Kidney (tissue), 14 donors: Measurements from ENCODE around the gene NECAB2. TPM values are rescaled to one million over a fixed set of nuclear protein-coding genes. Genes with fewer than 3 reads are reported as not detected.

Source experiments
- DNase-seq, 5 donors: peaks; one replicate each; pipeline ENCODE4 v3.0.0-alpha.2; 2013 to 2020
- FAIRE-seq: peaks from 2 replicates; lab custom pipeline; 2012; peaks lifted over from hg19 to GRCh38; lab: Jason Lieb, UNC
- H3K27ac ChIP-seq, 2 donors: one replicate each; pipeline ENCODE4 v1.7.0; 2013; ENCODE audit warnings: low read depth in 2 of 2, low read length in 2 of 2, inconsistent platforms in 1 of 2
- H3K27me3 ChIP-seq: one replicate; pipeline ENCODE4 v1.7.1; 2013; ENCODE audit warnings: low read length, inconsistent platforms; ENCODE audit not compliant: control insufficient read depth, insufficient read depth
- H3K36me3 ChIP-seq, 3 donors: one replicate each; pipeline versions ENCODE4 v1.7.0 to v1.7.1; 2013; ENCODE audit warnings: low read length in 3 of 3, control low read depth in 1 of 3, inconsistent platforms in 1 of 3; ENCODE audit not compliant: insufficient read depth in 3 of 3, control insufficient read depth in 2 of 3
- H3K4me1 ChIP-seq, 3 donors: one replicate each; pipeline versions ENCODE4 v1.7.0 to v1.7.1; 2013; ENCODE audit warnings: low read length in 3 of 3, inconsistent platforms in 1 of 3, low read depth in 1 of 3; ENCODE audit not compliant: control insufficient read depth in 2 of 3, insufficient read depth in 2 of 3
- H3K4me3 ChIP-seq, 3 donors: one replicate each; pipeline versions ENCODE4 v1.7.0 to v1.8.1; 2013; ENCODE audit warnings: low read length in 3 of 3, control low read depth in 1 of 3, inconsistent platforms in 1 of 3
- H3K9ac ChIP-seq, 3 donors: one replicate each; pipeline versions ENCODE4 v1.7.0 to v1.7.1; 2013; ENCODE audit warnings: low read length in 3 of 3, control low read depth in 1 of 3, inconsistent platforms in 1 of 3
- H3K9me3 ChIP-seq, 3 donors: one replicate each; pipeline versions ENCODE4 v1.7.0 to v1.7.1; 2013; ENCODE audit warnings: low read length in 3 of 3, control low read depth in 1 of 3, inconsistent platforms in 1 of 3; ENCODE audit not compliant: control insufficient read depth in 2 of 3, insufficient read depth in 1 of 3
- CTCF ChIP-seq: IDR thresholded peaks from 3 replicates; pipeline ENCODE4 v1.5.1; 2012; ENCODE audit warnings: mild to moderate bottlenecking, moderate library complexity, borderline replicate concordance; ENCODE audit not compliant: insufficient read depth; ENCODE audit errors: extremely low read depth
- intact Hi-C: fragments of 100-400 bp; cut with DNase I; formaldehyde crosslinking; loops from one replicate; pipeline ENCODE4 v1.11.1; 2022
- polyA plus RNA-seq: library from polyadenylated mRNA; stranded (reverse); fragments of 350-450 nt; fragmentation: Illumina TruSeq; extraction: RNeasy Lipid Tissue Mini Kit (QIAGEN cat#74804); gene quantifications from one replicate; pipeline ENCODE4 v1.2.3, GENCODE V29; 2014; ENCODE audit warnings: low read depth, low replicate concordance; ENCODE audit not compliant: insufficient read depth
- total RNA-seq: library from RNA; stranded (reverse); fragmentation: NEBNext Ultra II Directional; extraction: Animal tissue kit (Norgen Biotek cat#: 25700); gene quantifications from one replicate; pipeline ENCODE4 v1.2.1, GENCODE V29; 2021
- donor health status: control.
- donor health status: control.
- donor health status: control.
- donor health status: control.
- donor health status: control.
- donor health status: DM: yes; HTN: yes; CAD: no.
- donor health status: Normal renal cell carcinoma (clear cell type).

The NECAB2 gene
- total and polyA plus RNA-seq, 2 donors from 2014 or later: 0.82 to 47.0 TPM

GRCh38 chr16:83959656-83960434, 8.2 kb upstream of the NECAB2 start:
- Histone ChIP-seq H3K36me3 (peaks cover 0 to 27% (median 16%) of the 10 kb centered on the region in 3 donors), H3K27ac (no peak overlapping the region), H3K4me3 (no peak overlapping the region), H3K9ac (no peak overlapping the region), H3K4me1 (peaks cover 0 to under 1% (median 0%) of the 10 kb centered on the region in 3 donors), H3K27me3 (no peaks in the 10 kb centered on the region), H3K9me3 (no peaks in the 10 kb centered on the region)
- FAIRE-seq: no peak
- intact Hi-C loops: loop anchor here (10.0 kb wide), 1 partner anchor 95 kb away; no protein-coding TSS in a partner anchor
- TF ChIP-seq CTCF: no peak
- peak in 1 of 5 donors; percentile 23 for DNase-seq

- TF ChIP-seq CTCF: no peak
- H3K4me1 ChIP-seq: no peaks in the 10 kb centered on the region
- H3K4me3 ChIP-seq: no peak overlapping the region
- H3K27me3 ChIP-seq: no peaks in the 10 kb centered on the region
- H3K36me3 ChIP-seq: peaks cover 0 to 27% (median 16%) of the 10 kb centered on the region in 3 donors
- H3K9me3 ChIP-seq: no peaks in the 10 kb centered on the region
- no peak for DNase-seq
- no peak overlapping the region for H3K9ac ChIP-seq
- no peak overlapping the region for H3K27ac ChIP-seq
- no peak for FAIRE-seq
- intact Hi-C loops: loop anchor here (10.0 kb wide), 1 partner anchor 94 kb away; no protein-coding TSS in a partner anchor
These were observed 7.4 kb upstream of the NECAB2 start for GRCh38 chr16:83960521-83961249.

GRCh38 chr16:83961591-83961990, 6.5 kb upstream of the NECAB2 start:
- Histone ChIP-seq H3K36me3 (peaks cover 0 to 27% (median 16%) of the 10 kb centered on the region in 3 donors), H3K27ac (no peak overlapping the region), H3K9me3 (no peaks in the 10 kb centered on the region), H3K4me3 (no peak overlapping the region), H3K27me3 (no peaks in the 10 kb centered on the region), H3K4me1 (no peaks in the 10 kb centered on the region), H3K9ac (no peak overlapping the region)
- no peak for TF ChIP-seq CTCF
- DNase-seq: no peak
- intact Hi-C loops: loop anchor here (10.0 kb wide), 1 partner anchor 93 kb away; no protein-coding TSS in a partner anchor
- FAIRE-seq: no peak
